T-helper 1 cell treated with Interleukin-12 subunit alpha and Interleukin-12 subunit beta and Interleukin-4 antibody, amounts not matched to agents 30 ng/mL and 1 ng/mL, for 36 hours (primary cell): Measurements from ENCODE around the gene CCM2L. TPM values are rescaled to one million over a fixed set of nuclear protein-coding genes. Genes with fewer than 3 reads are reported as not detected.

Experiments
- intact Hi-C: fragments of 100-400 bp; cut with micrococcal nuclease; formaldehyde crosslinking; loops from one replicate; pipeline ENCODE4 v1.15.1; 2024
- total RNA-seq: library from RNA; stranded (reverse); gene quantifications from 2 replicates; pipeline ENCODE4 v1.2.3, GENCODE V29; 2022

CCM2L gene
- total RNA-seq, 1 donor from 2014 or later, result not detected

DNA sequence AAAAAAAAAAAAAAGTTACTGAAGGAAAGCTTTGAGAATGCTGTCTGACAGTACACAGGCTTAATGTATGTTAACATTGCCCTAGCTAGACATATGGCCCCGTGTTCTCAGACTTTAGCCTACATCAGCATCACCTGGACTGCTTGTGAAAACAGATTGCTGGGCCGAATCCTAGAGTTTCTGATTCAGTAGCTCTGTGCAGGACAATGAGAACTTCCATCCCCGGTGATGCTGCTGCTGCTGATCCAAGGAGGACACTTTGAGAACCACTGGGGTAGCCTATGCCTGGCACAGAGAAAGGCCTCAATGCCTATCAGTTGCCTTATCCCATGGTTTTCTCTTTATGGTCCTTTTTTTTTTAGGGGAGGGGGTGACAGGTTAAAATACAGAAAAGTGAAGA lies 43.4 kb downstream of the CCM2L start:
- intact Hi-C loops, result no loop called here

DNA sequence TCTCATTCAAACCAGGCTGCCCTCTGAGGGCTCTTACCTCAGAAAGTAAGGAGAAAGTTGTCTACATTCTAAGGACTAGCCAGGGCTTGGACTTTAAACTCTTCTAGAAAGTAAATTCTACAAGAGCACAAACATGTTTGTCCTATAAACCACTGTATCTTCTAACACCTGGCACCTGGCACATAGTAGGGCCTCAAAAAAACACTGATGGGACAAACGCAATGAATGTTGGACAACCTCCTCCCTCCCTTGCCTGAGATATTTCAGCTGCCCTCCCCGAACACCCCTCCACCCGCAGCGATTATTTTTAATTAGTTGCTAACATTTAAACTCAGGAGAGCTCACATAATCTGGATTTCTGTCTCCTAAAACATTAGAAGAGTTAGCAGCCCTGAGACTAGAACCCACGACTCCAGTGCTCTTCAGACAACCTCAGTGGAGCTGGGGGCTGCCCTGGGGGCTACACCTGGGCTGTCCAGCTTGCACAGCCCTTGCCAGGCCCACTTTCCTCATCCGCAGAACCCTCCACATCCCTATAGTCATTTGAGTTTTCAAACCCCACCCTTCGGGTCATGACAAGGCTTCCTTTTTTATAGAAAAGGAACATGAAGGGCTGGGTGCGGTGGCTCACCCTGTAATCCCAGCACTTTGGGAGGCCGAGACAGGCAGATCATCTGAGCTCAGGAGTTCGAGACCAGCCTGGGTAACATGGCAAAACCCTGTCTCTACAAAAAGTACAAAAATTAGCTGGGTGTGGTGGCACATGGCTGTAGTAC lies 46.7 kb downstream of the CCM2L start:
- intact Hi-C loops, result no loop called here

DNA sequence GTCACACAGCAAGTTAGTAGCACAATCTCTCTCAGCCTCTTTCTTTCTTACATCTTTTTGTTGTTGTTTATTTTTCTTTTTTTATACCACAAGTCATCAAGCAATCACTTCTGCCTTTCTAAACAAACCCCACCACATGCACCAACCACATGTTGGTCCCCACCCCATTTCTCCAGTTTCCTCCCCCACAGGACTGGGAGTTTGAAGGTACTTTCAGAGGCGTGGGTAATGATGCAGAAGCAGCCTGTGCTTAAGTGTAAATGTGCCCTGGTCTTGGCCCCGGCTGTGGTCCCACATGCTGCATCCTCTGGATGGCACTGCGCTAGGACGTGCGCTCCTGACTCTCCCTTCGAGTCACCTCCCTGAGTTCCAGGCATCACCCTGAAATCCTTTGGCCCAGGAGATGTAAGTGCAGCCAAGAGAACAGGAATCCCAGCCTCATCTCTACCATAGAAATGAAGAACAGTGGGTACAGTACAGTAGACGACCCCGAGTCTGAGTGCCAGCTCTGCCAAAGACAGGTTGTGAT lies 47.5 kb downstream of the CCM2L start:
- intact Hi-C loops, result no loop called here

DNA sequence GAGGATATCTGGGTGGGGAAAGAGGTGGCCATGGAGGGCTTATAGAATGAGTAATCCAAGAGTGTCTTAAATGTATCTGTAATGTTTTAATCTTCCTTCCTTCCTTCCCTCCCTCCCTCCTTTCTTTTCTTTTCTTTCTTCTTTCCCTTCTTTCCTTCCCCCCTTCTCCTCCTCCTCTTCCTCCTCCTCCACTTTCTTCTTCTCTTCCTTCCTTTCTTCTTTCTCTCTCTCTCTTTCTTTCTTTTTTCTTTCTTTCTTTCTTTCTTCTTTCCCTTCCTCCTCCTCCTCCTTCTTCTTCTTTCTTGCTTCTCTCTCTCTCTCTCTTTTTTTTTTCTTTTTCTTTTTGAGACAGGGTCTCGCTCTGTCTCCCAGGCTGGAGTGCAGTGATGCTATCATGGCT lies 49.0 kb downstream of the CCM2L start:
- intact Hi-C loops, result no loop called here

DNA sequence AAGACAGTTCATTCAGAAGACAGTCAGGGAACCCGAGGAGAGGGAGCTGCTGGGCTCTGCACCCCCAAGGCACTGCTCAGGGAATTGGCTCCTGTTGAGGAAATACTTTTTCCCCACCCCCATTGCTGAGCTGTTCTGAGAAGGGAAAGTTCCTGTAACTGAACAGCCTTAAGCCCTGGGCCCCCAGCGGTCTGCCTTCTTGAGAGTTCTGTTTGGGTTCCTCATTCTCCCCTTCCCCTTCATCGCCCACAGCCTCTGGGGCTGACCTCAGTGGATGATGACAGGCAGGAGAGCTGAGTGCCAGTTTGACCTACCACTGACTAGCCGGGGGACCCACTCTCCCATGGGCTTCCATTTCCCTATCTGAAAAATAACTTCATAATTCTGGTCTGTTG lies 52.5 kb downstream of the CCM2L start:
- intact Hi-C loops, result no loop called here

DNA sequence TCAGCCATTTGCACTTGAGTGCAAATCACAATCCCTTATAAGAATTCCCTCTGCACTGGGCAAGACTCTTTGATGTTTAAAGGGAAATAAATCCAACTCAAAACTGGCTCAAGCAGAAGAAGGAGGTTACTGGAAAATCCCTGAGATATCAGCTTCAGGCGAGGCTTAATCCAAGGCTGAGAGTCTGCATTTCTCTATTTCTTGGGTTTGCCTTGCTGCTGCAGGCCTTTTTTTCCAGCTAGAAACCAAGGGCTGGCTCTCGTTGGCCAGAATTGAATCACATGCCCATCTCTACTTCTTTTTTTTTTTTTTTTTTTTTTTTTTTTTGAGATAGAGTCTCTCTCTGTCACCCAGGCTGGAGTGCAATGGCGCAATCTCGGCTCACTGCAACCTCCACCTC lies 53.5 kb downstream of the CCM2L start:
- intact Hi-C loops, result no loop called here

DNA sequence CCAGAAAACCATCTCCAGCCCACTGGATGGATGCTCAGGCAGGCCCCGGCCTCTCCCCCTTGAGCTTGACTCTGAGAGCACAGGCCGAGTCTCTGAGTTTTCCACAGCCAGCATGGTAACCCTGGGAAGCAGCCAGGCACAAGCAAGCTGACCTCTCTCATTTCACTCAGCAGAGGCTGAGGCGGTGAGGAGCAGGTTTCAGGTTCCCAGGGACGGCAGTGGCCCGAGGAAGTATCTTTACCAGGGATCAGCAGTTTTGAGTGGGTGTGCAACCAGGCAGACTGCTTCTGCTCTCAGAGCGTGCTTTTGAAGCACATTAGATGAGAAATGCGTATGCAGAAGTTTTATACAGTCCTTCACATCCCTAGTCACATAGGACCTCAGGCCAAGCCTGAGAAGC lies 54.4 kb downstream of the CCM2L start:
- intact Hi-C loops, result no loop called here

DNA sequence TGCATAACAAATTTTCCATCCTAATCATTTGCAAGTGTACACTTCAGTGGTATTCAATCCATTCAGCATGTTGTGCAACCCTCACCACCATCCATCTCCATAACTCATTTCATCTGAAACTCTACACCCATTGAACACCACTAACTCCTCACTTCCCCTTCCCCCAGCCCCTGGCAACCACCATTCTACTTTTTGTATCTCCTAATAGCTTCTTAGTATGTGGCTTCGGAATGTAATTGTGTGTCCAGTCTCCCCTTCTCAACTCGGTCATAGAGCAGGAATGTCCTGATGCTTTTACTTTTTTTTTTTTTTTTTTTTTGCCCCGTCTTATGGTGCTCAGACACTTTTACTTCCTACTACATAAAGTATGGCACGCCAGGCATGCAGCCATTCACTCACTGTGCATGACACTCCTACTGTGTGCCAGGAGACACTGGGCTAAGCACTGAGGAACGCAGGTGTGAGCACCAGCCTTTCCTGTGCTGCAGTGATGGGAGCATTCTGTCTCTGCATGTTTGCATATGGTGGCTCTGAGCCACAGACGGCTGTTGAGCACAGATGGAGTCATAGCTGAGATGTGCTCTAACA lies 57.1 kb downstream of the CCM2L start:
- intact Hi-C loops, result no loop called here

DNA sequence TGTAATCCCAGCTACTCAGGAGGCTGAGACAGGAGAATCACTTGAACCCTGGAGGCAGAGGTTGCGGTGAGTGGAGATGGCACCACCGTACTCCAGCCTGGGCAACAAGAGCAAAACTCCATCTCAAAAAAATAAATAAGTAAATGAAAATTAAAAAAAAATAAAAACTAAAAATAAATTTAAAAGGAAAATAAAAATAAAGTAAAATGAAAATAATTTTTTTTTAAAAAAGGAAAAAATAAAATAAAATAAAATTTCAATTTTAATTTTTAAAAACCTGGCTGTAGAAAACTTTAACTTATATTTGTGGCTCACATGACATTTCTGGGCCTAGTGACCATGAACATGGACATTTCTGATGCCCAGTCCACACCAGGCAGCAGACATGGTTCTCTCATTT lies 57.9 kb downstream of the CCM2L start:
- intact Hi-C loops, result no loop called here

DNA sequence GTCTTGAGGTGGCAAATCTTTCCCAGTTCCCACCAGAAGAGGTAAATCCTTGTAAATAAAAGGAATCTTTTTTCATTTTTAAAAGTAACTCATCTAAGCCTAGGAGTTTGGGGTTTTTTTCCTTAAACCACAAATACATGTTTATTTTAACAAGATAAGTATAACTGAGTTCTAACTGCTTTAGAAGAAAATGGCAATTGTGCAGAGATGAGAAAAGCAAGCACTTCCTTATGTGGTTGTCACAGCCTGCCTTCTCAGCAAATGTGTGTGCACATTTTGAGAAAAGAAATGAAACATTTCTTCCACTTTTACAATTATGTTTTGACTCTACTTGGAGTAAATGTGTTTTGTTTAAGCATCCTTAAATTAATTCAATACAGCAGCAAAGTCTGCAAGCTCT lies 59.5 kb downstream of the CCM2L start:
- intact Hi-C loops, result no loop called here

DNA sequence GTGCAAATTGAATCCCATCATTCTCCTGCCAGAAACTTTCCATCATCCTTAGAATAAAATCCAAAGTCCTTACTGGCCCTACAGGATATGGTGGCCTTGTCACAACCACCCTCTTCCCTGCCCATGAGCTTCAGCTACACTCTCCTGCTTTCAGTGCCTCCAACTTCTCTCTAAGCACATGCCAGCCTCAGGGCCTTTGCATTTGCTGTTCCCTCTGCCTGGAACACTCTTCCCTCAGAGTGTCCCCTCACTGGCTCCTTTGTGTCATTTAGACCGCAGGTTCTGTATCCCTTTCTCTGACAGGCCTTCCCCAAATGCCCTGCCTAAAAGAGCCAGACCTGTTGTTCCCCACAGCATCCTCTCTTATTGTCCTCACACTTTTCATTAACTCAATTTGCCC lies 60.0 kb downstream of the CCM2L start:
- intact Hi-C loops, result no loop called here

DNA sequence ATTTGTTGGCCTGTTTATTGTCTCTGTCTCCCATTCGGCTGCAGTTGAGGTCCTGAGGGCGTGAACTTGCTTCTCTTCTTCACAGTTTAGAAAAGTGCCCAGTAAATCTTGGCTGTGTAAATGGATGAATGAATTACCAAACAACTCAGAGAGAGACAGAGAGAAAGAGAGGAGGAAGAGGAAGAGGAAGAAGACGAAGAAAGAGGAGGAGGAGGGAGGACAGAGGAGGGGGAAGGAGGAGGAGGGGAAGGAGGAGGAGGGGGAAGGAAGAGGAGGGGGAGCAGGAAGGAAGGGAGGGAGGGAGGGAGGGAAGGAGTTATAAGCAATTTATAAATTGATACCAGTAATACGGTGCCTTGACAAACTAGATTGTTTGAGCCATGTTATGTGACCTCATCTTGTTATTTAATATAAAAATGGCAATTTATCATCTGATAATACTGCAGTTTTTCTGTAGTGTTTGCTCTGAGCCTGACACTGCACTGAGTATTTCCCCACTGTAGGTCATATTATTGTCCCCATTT lies 60.5 kb downstream of the CCM2L start:
- intact Hi-C loops, result no loop called here

DNA sequence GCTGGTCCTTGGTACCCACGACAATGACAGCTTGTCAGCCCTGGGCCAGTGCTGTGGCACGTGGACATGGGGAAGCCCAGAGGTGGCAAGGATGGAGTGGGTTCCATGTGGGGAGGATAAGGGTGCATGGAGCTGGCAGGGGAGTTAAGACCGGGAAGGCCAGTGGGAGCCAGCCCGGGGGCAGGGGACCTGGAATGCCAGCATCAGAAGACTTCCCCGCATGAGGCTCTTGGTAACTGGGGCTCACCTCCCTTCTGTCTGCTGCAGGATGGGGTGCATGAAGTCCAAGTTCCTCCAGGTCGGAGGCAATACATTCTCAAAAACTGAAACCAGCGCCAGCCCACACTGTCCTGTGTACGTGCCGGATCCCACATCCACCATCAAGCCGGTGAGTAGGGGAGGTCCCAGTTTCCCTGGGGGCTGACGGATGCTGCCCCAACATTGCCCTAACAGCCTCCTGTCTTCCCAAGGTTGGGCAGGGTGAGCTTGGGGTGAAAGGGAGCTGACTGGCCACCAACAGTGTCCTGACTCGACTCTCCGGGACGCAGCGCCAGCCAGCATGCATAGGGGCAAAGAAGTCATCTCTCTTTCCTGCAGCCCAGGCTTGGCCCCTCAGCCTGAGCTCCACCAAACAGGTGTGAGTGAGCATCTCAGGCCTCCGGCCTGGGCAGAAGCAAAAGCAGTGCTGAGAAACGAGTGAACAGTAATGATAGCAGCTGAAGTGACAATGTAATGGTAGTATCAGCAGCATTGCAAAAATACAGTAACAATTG lies 61.3 kb downstream of the CCM2L start:
- intact Hi-C loops, result no loop called here

DNA sequence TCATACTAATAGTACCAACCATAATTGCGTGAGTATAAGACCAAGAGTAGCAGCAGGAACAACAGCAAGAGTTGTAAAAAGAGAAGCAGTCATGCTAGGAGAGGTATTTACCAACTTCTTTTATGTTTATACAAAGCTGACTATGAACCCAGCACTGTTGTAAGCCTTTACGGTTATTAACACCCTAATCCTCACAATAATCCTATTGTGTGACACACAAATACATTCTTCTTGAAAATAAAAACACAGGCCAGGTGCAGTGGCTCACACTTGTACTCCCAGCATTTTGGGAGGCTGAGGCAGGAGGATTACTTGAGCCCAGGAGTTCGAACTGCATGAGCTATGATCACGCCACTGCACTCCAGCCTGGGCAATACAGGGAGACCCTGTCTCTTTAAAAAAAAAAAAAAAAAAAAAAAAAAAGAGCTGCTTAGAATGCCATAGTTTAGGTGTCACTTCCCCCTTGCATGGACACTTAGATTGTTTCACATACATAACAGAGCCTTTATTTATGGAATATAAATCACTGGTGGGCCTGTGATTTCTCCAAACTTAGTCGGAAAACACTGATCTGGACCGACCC lies 62.0 kb downstream of the CCM2L start:
- intact Hi-C loops, result no loop called here

DNA sequence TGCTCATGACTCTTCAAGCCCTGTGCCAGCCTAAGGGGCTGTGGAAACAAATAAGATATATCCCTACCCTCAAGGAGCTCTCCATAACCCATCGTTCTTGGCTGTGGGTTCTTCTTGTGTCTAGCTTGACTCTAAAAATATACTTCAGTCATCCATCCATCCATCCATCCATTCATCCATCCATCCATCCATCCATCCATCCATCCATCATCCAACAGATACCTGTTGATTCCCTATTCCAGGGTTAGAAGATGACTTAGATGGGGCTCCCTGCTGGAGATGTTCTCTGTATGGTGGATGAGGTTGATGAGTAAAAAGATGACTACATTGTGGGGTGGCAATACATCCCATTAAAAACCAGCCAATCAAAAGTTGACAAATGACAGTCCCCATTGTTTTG lies 65.3 kb downstream of the CCM2L start:
- intact Hi-C loops, result no loop called here

DNA sequence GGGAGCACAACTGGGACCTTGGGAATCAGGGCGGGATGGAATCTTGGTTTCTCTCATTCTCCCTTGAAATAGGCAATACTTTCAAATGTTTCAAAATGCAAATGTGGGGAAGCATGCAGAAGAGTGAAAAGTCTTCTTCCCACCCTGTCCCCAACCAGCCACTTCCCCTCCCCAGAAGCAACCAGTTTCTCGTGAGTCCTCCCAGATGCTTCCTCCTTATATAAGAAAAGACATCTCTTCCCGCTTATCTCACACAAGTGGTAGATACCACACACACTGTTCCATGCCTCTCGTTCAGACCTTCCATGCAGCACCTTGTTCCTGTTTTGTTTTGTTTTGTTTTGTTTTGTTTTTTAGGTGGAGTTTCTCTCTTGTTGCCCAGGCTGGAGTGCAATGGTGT lies 67.0 kb downstream of the CCM2L start:
- intact Hi-C loops, result no loop called here

DNA sequence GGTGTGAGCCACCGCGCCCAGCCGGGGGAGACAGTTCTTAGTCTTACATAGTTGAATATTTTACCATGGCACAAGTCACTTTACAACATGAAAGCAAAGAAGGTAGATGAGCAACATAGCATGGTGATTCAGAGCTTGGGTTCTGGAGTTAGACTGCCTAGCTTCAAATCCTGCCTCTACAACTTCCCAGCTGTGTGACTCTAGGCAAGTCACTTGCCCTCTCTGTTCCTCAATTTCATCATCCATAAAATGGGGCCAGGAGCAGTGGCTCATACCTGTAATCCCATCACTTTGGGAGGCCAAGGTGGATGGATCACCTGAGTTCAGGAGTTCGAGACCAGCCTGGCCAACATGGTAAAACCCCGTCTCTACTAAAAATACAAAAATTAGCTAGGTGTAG lies 68.1 kb downstream of the CCM2L start:
- intact Hi-C loops, result no loop called here

DNA sequence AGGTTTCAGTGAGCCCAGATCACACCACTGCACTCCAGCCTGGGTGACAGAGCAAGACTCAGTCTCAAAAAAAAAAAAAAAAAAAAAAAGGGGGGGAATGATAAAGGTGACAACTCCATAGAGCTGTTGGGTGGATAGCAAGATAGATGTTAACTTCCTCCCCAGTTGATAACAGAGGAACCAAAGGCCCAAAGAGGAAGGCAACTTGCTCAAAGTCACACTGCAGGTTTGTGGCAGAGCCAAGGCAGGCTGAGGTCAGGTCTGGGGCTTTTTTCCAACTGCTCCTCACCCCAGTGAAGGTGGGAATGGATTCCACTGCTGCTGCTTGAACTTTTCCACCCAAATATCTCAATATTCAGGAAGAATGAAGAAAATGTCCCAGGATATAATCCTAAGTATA lies 68.6 kb downstream of the CCM2L start:
- intact Hi-C loops, result no loop called here

DNA sequence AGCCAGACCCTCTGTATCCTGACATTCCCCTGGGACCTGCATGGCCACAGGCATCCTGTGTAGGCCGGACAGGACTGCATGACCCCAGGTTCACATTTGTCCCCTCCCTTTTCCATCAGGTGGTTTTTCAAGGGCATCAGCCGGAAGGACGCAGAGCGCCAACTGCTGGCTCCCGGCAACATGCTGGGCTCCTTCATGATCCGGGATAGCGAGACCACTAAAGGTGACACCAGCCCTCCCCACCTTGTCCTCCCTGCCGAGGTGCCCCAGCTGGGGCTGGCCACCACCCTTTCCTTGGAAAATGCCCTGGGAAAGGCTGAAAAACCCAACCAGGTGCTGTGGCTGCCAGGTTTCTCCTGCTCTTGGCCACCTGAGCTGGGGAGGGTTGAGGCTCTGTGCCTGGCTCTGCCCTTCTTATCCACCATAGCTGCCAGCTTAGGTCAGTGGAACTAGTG lies 69.4 kb downstream of the CCM2L start:
- intact Hi-C loops, result no loop called here

DNA sequence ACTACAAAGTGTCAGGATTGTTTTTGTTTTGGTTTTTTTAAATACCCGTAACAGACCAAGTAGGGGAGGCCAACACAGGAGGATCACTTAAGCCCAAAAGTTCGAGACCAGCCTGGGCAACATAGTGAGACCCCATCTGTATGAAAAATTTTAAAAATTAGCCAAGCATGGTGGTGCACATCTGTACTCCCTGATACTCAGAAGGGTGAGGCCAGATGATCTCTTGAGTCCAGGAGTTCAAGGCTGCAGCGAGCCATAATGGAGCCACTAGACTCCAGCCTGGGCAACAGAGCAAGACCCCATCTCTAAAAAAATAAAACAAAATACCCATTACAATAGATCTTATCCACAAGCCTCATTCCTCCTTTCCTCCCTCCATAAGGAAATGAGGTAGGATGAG lies 70.5 kb downstream of the CCM2L start:
- intact Hi-C loops, result no loop called here
